GM19035 (cell line): ENCODE data around the gene SLC15A2.
"Not testable (repeated sequence)": the region's sequence is repeated elsewhere in the genome, so short reads cannot be mapped to it uniquely, and the experiment has no call there.

Experiments used
- ATAC-seq: cut with Tn5 transposase; IDR thresholded peaks from one replicate; pipeline ENCODE4 v1.9.1; 2021; ENCODE audit not compliant: unreplicated experiment

The SLC15A2 gene

DNA sequence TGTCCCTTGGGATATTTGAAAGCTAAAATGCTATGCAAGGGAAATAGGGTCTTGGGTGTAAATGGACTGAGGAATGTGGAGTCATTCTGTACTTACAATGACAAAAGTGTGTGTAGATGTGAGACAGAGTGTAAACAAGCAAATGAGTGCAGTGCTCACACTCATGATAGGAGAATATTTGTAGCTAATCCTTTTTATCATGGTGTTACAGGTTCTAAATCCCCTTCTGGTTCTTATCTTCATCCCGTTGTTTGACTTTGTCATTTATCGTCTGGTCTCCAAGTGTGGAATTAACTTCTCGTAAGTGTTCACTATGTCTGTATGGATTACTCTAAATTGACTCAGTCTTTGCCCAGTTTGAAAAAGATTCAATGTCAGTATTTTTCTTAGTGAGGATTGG, 30.5 kb downstream of the SLC15A2 start:
- no peak for ATAC-seq

DNA sequence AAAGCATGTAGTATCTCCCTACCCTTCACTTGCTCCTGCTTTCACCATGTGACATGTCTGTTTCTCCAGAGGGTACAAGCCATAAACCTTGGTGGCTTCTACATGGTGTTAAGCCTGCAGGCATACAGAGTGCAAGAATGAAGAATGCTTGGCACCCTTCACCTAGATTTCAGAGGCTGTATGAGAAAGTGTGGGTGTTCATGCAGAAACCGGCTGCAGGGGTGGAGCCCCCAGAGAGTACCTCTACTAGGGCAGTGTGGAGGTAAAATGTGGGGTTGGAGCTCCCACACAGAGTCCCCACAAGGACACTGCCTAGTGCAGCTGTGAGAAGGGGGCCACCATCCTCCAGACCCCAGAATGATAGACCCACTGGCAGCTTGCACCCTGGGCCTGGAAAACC, 32.2 kb downstream of the SLC15A2 start:
- no peak for ATAC-seq

DNA sequence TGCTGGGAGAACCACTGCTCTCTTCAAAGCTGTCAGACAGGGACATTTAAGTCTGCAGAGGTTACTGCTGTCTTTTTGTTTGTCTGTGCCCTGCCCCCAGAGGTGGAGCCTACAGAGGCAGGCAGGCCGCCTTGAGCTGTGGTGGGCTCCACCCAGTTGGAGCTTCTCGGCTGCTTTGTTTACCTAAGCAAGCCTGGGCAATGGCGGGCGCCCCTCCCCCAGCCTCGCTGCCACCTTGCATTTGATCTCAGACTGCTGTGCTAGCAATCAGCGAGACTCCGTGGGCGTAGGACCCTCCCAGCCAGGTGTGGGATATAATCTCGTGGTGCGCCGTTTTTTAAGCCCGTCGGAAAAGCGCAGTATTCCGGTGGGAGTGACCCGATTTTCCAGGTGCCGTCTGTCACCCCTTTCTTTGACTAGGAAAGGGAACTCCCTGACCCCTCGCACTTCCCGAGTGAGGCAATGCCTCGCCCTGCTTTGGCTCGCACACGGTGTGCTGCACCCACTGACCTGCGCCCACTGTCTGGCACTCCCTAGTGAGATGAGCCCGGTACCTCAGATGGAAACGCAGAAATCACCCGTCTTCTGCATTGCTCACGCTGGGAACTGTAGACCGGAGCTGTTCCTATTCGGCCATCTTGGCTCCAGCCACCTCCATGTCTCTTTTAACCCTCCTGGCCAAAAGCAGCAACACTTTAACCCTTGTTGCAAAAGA, 44.1 kb downstream of the SLC15A2 start:
- not testable (repeated sequence) for ATAC-seq

DNA sequence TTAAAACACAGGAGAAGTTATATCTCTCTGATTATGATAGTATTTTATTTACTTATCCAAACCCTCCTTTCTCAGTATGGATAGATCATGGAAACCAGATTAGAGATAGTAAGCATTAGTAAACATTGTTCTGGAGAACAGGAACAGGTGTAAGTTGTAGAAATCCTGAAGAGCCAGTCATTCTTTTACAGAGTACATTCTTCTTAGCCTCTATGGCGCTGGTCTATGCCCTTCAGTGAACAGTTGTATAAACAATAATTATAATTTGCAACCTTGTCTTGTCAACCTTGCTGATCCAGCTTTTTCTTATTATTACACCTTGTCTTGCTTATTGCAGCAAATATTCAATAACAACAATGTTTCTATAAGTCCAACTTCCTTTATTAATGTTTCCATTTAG, 47.4 kb downstream of the SLC15A2 start:
- ATAC-seq, result no peak

DNA sequence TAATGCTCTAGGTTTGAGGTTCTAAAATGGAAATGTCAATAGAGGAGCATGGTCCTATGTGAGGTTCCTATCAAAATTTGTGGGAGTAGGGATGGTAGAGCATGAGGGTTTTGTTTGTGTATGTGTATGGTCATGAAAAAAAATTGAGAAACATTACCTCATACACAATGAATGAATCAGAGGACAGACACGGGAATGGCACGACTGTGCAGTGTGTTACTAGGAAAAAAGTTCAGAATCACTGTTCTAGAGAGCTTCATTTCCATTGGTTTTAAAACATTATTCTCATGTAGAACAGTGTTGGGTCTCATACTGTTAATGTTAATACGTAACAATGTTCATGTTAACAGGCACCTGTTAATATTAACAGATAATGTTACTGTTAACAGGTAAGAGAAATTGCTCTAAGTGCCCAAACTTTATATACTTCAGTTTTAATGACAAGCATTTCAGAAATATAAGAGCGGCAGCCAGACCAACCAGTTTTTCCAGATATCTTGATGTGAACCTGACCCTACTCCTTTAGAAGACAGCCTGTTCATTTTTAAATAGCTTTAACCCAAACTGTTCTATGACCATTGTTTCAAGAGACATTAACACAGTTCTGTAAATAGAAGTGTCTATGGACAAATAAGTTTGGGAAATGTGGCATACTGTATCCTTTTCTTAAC, 48.0 kb downstream of the SLC15A2 start:
- ATAC-seq, result no peak

DNA sequence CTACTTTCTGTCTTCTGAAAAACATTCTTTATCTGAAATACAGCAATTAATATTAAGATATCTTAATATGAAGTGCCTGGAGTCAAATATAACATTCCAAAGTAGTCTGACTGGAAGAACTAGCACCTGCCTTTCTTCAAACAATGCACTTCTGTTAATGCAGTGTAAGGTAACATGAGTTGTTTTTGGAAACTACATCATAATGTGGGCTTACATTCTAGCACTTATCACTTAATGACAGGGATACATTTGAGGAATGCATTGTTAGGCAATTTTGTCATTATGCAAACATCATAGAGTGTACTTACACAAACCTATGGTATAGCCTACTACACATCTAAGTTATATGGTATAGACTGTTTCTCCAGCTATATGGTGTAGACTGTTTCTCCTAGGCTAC, 49.2 kb downstream of the SLC15A2 start:
- ATAC-seq, result no peak

DNA sequence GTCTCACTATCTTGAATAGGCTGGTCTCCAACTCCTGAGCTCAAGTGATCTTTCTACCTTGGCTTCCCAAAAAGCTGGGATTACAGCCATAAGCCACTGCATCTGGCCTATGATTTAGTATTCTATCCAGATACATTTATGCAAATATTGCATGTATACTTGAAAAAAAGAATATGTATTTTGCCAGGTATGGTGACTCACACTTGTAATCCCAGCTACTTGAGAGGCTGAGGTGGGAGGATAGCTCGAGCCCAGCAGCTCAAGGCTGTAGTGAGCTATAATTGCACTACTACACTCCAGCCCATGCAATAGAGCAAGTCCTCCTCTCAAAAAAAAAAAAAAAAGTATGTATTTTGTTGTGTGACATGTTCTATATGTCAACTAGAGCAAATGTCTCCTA, 54.4 kb downstream of the SLC15A2 start:
- ATAC-seq, result no peak

DNA sequence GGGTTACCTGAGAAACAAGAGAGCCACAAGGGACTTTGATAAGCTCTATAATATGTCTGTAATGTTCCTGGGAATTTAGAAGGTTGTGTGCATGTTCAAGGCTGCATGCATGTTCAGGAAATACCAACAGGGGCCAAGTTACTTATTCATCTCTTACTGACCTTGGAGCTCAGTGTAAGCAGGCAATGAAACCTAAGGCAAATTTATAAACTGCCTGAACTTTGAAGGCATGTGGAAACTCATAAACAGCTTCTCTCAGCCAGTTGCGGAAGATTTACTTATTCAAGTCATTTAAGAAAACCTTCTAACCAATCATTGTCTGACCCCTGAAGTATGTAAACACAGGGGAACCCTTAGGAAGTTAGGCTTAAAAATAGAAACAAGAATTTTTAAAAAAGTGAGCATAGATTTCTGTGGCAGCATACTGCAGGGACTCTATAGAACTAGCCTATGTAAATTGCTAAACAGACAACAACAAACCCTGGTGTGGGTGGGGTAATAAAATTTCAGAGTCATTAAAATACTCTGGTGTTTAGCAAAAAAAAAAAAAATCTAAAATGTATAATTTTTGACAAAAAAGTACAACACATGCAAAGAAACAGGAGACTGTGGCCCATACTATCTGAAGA, 57.2 kb downstream of the SLC15A2 start:
- ATAC-seq, result no peak

DNA sequence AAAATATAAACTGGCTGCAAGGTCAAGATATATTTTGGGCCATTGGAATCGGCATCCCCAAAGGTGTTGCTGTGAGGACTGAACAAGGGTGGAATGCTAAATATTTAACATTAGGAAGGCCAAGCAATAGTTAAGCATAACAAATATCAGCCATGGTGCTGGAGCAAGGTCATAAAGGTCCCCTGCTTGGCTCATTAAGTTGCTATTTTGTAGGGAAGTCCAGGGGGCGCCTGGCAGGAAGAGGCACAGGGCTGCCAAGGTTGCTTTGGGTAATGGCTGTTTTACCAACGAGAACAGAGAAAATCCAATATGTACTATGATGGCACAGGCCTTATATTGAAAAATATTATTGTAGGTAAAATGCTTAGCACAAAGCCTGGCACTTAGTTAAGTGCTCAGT, 62.2 kb downstream of the SLC15A2 start:
- ATAC-seq, result no peak

DNA sequence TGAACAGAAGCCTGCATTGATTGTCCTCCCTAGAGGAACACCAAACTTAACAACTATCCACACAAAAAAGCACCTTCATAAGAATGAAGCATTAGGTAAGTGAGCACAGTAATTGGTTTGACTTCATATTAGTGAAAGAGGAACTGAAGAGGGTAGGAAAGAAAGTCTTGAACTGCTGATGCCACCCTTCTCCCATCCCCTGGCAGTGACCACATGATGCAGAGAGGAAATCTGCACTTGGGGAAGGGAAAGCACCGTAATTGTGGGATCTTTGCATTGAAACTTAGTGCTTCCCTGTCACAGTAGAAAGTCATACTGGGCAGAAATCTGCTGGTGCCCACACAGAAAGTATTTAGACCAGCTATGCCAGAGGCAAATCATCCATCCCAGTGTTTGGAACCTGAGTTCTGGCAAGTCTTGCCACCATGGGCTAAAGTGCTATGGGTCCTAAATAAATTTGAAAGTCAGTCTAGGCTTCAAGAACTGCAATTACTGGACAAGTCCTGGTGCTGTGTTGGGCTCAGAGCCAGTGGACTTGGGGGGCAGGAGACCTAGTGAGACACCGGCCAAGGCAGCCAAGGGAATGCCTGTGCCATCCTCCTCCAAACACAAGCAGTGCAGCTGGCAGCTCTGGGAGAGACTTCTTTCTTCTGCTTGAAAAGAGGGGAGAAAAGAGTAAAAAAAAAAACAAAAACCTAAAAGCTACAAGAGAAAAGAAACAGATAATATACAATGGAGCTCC, 63.6 kb downstream of the SLC15A2 start:
- ATAC-seq, result no peak

DNA sequence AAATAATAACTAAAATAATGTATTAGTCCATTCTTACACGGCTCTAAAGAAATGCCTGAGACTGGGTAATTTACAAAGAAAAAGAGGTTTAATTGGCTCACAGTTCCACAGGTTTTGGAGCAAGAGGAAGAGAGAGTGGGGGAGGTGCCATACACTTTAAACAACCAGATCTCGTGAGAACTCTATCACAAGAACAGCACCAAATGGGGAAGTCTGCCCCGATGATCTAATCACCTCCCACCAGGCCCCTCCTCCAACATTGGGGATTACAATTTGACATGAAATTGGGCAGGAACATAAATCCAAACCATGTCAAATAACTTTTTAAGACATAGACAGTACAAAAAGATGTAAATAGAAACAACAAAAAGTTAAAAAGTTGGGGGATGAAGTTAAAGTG, 64.6 kb downstream of the SLC15A2 start:
- ATAC-seq, result no peak

DNA sequence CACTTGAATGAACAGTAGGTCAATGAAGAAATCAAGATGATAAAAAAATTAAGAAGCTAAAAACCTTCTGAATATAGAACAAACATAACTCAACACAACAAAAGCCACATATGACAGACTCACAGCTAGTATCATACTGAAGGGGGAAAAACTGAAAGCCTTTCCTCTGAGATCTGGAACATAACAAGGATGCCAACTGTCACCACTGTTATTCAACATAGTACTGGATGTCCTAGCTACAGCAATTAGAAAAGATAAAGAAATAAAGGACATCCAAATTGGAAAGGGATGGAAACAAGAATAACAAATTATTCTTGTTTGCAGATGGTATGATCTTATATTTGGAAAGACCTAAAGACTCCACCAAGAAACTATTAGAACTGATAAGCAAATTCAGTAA, 67.1 kb downstream of the SLC15A2 start:
- ATAC-seq, result no peak

DNA sequence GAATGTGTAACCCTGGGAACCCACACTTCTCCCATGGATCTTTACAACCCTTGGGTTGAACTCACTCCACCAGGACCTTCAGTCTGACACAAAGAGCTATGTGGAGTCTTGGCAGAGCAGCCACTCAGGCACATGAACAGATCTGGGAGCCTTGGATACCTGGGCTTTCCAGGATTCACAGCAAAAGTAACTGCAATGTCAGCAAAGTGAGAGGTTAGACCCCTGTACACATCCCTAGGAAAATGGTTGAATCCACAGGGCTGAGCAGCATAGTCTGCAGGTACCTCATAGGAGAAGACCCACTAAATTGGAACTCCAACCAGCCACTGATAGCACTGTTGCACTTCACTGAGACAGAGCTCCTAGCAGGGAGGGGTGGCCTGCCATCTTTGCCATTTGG, 68.2 kb downstream of the SLC15A2 start:
- no peak for ATAC-seq

DNA sequence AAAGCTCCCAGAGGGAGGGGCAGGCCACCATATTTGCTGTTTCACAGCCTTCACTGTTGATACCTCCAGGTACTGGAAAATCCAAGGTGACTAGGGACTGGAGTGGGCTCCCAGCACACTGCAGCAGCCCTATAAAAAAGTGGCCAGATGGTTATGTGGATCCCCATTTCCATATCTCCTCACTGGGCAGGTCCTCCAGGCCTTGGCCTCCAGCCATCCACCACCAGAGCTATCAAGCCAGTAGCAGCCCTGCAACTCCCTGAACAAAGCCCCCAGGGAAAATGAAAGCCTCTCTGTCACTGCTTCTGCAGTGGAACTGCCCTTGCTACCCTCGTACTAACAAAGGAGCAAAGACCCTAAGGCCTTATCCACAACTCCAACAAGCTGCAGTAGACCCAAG, 69.4 kb downstream of the SLC15A2 start:
- no peak for ATAC-seq

DNA sequence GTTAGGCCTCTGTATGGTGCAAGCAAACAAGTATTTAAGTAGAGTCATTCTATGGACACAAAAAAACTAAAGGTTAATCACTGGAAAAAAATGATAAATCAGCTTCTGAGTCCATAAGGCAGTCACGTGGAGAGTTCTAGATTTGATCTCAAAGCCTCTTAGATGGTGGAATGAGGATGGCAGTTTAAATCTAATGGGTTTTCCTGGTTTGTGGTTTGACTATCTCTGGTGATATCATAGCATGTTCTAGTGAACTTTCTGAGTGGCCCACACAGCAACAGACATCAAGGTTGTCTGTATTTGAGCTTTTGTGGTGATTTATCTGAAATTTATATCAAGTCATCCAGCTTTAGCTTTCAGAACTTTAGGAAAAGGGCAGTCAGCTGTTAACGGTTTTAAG, 75.4 kb downstream of the SLC15A2 start:
- ATAC-seq, result no peak

DNA sequence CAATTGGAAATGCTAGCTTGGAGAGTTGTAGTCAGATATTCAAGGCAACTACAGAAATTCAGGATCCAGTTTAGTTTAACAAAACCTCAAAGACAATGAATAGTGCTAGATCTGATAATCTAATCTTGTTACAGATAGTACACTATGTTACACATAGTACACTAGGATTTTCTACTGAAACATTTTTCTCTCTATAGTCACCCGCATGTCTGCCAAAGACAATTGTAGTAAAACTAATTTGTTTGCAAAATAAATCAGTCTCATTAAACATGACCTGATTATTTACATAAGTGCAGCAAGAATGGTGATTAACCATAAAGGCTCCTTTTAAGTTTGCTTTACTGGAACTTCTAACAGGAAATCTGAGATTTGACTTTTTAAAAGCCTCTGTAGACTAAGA, 75.8 kb downstream of the SLC15A2 start:
- no peak for ATAC-seq

DNA sequence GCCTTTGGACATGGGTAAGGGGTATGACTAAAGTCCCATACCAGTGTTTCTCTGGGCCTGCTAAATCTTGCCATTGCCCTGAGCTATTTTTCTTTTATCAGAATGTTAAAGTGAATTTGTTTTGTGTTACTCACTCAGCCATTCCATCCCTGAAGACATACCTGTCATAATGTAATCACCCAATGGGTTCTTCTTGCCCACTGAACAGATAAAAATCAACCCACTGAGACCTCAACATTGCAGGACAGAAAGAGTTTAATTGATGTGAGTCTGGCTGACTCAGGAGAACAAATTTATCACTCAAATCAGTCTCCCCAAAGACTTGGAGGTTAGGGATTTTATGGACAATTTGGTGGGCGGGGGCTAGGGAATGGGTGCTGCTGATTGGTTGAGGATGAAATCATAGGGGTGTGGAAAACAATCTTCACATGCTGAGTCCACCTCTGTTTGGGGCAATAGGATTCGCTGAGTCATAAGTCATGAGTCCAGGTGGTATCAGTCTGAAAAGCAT, 80.5 kb downstream of the SLC15A2 start:
- no peak for ATAC-seq

DNA sequence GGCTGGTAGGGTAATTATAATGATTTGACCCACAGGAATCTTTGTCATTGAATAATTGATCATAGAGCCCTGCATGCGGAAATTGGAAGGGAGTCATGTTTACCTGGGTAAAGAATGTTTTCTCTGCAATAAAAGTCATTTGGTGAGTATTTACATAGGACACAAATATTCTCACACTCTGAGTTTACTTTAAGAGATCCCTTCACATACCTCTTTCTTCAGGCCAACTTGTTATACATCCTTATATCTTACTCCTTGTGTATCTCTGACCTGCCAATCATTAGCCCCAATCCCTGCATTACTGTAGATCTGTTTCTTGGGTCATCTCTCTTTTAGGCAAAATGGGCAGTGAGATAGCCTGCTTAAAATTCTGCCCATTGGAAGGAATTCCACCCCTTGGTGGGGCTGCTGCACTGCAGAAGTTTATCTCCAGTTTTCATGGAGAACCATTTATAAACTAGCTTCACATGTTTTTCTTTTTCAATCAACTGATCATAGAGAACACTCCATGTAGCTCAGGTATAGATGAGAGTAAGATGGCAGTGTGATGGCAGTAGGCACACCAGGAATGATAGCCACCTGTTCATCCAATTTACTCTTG, 81.6 kb downstream of the SLC15A2 start:
- no peak for ATAC-seq

DNA sequence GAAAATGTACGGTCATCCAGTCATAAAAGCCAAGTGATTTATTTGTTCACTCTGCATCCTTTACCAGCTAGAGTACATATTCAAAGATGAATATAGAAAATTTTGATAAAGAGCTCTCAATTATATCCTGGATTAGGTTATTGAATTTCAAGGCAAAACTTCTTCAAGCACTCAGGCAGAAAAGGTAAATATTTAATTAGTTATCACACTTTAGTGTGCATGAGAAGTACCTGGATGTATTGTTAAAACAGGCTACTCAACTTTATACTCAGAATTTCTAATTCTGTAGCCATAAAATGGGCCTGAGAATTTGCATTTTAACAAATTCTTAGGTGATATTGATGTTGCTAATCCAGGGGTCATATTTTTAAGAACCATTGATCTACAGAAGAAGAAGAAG, 82.5 kb downstream of the SLC15A2 start:
- ATAC-seq, result no peak

DNA sequence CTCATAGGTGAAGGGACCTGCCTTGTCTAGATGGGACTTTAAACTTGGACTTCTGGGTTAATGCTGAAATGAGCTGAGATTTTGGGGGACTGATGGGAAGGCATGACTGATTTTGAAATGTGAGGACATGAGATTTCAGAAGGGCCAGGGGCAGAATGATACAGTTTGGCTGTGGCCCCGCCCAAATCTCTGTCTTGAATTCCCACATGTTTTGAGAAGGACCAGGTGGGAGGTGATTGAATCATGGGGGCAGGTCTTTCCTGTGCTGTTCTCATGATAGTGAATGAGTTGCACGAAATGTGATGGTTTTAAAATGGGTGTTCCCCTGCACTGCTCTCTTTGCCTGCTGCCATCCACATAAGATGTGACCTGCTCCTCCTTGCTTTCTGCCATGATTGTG, 85.0 kb downstream of the SLC15A2 start:
- no peak for ATAC-seq
